ENCODE measurements around the gene TENT5C.

GRCh38 chr1:117653195-117653594 lies 47.3 kb downstream of the TENT5C start:
- TF ChIP-seq TCF12 (IDR thresholded peaks at IDR 0.05) (no peak), CTCF (IDR thresholded peaks at IDR 0.05) (no peak), IRF3 (IDR thresholded peaks at IDR 0.05; ENCODE audit: low read depth, low read length) (no peak), YY1 (IDR thresholded peaks at IDR 0.05; ENCODE audit: low read depth) (no peak), RAD21 (IDR thresholded peaks at IDR 0.05; ENCODE audit: low read length) (no peak), POLR2AphosphoS5 (IDR thresholded peaks at IDR 0.05; ENCODE audit: low read depth, low read length) (no peak)
